BE2C (cell line): ENCODE results near the gene C1orf185.

Source experiments
- DNase-seq: peaks from one replicate; pipeline ENCODE4 v3.0.0-alpha.2; 2020
- H3K27me3 ChIP-seq: fragments of 250-450 bp; sonication (Bioruptor Pico); 2 replicates; pipeline ENCODE4 v1.5.1; 2020; ENCODE audit warnings: mild to moderate bottlenecking
- H3K36me3 ChIP-seq: fragments of 250-450 bp; sonication (Bioruptor Pico); 2 replicates; pipeline ENCODE4 v1.5.1; 2020; ENCODE audit warnings: mild to moderate bottlenecking
- H3K4me1 ChIP-seq: fragments of 250-450 bp; sonication (Bioruptor Pico); 2 replicates; pipeline ENCODE4 v1.5.1; 2020
- H3K4me3 ChIP-seq: 2 replicates; pipeline ENCODE4 v1.5.1; 2011; ENCODE audit warnings: low read depth, low read length
- H3K9me3 ChIP-seq: fragments of 250-450 bp; sonication (Bioruptor Pico); 2 replicates; pipeline ENCODE4 v1.5.1; 2020
- TF ChIP-seq, protein P1 (sequence below): IDR thresholded peaks from 2 replicates; pipeline ENCODE4 v1.5.1; 2012; ENCODE audit warnings: mild to moderate bottlenecking, low read depth, low read length

Gene C1orf185

DNA sequence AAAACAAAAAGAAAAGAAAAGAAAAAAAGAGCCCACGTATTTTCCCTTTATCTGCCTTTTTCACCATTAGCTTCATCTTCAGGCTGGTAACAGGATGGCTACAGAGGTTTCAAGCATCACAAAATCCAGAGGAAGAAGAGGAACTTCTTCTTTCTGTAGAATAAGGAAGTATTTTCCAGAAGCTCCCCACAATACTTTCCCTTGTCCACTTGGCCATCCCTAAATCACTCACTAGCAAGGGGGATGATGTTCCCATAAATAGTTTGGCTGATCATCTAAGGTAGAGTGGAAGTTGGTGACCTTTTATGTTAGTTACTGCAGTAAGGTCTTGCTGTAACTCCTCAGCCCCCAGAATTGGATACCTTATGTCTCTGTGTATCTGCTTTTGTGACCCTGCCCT, 88.9 kb downstream of the C1orf185 start:
- H3K9me3 ChIP-seq: no peaks in the 10 kb centered on the region
- H3K4me1 ChIP-seq: no peaks in the 10 kb centered on the region
- H3K27me3 ChIP-seq: no peaks in the 10 kb centered on the region
- no peak overlapping the region for H3K4me3 ChIP-seq
- DNase-seq: no peak
- TF ChIP-seq, protein P1, sequence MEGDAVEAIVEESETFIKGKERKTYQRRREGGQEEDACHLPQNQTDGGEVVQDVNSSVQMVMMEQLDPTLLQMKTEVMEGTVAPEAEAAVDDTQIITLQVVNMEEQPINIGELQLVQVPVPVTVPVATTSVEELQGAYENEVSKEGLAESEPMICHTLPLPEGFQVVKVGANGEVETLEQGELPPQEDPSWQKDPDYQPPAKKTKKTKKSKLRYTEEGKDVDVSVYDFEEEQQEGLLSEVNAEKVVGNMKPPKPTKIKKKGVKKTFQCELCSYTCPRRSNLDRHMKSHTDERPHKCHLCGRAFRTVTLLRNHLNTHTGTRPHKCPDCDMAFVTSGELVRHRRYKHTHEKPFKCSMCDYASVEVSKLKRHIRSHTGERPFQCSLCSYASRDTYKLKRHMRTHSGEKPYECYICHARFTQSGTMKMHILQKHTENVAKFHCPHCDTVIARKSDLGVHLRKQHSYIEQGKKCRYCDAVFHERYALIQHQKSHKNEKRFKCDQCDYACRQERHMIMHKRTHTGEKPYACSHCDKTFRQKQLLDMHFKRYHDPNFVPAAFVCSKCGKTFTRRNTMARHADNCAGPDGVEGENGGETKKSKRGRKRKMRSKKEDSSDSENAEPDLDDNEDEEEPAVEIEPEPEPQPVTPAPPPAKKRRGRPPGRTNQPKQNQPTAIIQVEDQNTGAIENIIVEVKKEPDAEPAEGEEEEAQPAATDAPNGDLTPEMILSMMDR: no peak
- no peaks in the 10 kb centered on the region for H3K36me3 ChIP-seq

DNA sequence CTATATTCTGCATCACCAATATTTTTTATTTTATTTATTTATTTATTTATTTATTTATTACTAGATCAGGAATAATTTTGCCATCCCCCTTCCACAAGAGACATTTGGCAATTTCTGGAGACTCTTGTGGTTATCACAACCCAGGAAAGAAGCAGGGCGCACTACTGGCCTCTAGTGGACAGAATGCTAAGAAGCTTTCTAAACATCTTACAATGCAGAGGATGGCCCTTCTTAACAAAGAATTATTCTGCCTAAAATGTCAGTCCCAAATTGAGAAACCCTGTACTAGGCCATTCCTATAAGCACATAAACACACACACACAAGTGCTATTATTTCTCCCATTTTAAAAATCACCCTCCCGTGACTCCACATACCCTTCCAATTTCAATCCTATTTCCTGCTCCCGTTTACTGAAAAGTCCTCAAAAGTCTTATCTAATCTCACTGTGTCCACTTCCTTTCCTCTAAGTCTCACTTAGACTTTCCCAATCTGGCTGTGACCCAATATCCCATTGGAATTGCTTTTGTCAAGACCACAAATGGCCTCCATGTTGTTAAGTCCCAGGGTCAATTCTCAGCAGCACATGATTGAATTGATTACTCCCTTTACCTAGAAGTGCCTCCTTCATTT, 90.3 kb downstream of the C1orf185 start:
- Histone ChIP-seq H3K4me1 (no peaks in the 10 kb centered on the region), H3K9me3 (no peaks in the 10 kb centered on the region), H3K36me3 (no peaks in the 10 kb centered on the region), H3K4me3 (no peak overlapping the region), H3K27me3 (no peaks in the 10 kb centered on the region)
- DNase-seq: peak; percentile 49
- TF ChIP-seq, protein P1: peak; percentile 72

DNA sequence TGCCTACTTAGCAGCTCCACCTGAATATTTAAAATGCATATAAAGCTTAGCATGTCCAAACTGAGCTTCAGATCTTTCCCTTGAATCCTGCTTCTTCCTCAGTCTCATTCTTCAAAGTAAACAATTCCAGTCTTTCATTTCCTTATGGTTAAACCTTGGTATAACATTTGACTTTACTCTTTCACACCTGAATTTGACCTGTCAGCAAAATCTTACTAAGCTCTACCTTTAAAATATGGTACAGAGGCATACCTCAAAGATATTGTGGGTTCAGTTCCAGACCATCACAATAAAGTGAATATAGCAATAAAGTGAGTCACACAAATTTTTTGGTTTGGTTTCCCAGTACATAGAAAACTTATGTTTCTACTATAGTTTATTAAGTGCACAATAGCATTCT, 91.5 kb downstream of the C1orf185 start:
- H3K4me3 ChIP-seq: no peak overlapping the region
- TF ChIP-seq, protein P1: no peak
- H3K36me3 ChIP-seq: no peaks in the 10 kb centered on the region
- H3K27me3 ChIP-seq: no peaks in the 10 kb centered on the region
- no peaks in the 10 kb centered on the region for H3K4me1 ChIP-seq
- DNase-seq: no peak
- H3K9me3 ChIP-seq: no peaks in the 10 kb centered on the region
